ENCODE data around the gene MRPL14. TPM values are rescaled to one million over a fixed set of nuclear protein-coding genes. Genes with fewer than 3 reads are reported as not detected.

Gene MRPL14
- total RNA-seq, 1 experiment from 2014 or later, result 80.1 TPM

DNA sequence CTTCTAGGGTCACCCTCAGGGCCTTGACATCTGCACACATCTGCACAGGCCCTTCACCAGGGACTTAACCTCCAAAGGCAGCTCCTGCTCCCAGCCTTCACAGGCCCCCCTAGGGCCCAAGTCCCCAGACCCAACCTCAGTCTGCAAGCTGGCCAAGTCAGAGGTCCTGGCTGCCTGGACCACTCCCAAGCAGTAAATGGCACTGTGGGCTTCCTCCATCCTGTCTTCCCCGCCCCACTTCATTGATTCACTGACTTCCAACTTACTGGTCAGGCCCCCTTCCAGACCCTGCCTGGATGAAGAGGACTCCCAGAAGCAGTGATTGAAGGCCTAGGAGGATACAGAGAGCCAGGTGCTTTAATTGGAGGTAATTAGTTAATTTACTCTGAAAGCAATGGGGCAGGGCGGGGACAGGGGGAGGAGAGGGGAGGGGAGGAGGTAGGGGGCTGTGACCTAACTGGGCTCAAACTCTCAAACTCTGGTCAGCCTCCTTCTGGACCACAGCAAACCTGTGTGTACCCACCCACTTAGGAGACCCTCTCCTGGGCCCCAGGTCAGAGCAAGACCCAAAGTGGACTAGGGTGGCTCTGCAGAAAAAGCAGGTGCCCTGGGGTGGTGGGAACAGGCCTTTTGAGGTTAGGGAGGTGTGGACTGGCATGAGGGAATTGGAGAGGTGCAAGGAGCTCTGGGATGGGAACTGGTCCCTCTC, 51.5 kb downstream of the MRPL14 start:
- H3K9ac ChIP-seq (ENCODE audit: low read length), result peak overlapping the region; percentile 46

DNA sequence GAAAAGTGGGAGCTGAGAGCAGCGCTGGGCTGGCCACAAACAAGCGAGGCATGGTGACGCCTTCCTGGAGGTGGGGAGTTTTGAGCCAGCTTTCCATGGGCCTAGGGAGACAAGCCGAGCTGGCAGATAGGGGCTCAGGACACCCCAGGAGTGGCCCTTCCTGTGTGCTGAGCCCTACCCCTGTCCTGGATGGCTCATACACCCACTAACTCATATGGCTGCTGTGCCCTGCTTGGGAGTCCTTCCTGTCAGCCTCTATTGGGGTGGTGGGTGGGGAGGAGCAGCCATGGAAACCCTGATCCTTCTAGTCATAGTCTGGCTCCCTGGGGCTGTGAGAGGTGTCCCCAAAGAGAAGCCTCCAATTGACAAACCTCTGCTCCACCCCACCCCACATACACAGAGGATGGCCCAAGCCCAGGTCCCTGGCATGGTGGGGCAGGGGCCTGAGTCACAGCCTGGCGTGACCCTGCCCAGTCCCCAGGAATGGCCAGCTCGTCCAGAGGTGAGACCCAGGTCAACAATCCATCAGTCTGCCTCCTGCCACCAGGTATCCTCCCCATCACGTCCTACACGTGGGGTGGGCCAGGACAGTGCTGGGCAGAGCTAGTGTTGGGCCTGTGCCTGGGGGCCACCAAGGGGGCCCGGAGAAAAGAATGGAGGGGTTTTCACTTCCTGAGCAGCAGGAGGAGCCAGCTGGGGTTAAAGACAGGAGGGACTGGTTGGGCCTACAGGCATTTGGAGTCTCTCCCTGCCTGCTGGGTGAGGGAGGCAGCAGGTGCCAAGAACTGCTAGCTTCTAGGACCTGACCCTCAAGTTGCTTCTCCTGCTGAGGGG, 52.2 kb downstream of the MRPL14 start:
- H3K27me3 ChIP-seq (ENCODE audit: low read length), result no peaks in the 10 kb centered on the region

More for the DNA sequence above, 51.5 kb downstream of the MRPL14 start:
- H3K4me1 ChIP-seq (ENCODE audit: low read length), result peaks cover 49% of the 10 kb centered on the region
- H3K79me2 ChIP-seq (ENCODE audit: low read length), result no peaks in the 10 kb centered on the region
- H3K27ac ChIP-seq (ENCODE audit: low read length), result no peak overlapping the region
- no peaks in the 10 kb centered on the region for H3K9me3 ChIP-seq (ENCODE audit: low read length)
- peak overlapping the region; percentile 68 for H3K4me2 ChIP-seq (ENCODE audit: low read depth, low read length, poor library complexity, severe bottlenecking)
- H3K9me2 ChIP-seq (replicated peaks; ENCODE audit: insufficient read depth, low read length), result no peaks in the 10 kb centered on the region
- no peak for DNase-seq
- H3K4me3 ChIP-seq (ENCODE audit: low read length), result peak overlapping the region; percentile 70; the same call in 1 of the 2 replicates
- no peaks in the 10 kb centered on the region for H3K36me3 ChIP-seq (ENCODE audit: insufficient read depth, low read length)
- no peaks in the 10 kb centered on the region for H3K27me3 ChIP-seq (ENCODE audit: low read length)
- H2AFZ ChIP-seq (ENCODE audit: low read length), result no peak overlapping the region
- H4K20me1 ChIP-seq (ENCODE audit: insufficient read depth, low read depth, low read length), result no peaks in the 10 kb centered on the region

DNA sequence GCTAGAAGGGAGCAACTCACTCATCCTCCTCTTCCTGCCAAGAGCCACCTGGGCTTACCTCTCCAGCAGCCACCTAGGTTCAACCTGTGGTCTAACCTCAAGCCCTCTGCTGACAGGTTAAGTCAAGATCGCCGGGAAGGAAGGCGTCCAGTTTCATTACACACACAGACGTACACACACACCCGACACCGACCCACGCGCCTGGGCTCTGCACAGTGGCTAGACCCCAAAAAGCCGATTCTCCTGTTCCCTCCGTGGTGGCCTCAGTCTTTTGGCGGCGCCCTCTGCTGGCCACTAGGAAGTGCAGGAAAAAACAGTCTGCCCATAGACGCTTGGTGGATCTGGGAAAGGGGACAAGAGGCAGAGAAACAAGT, 52.8 kb downstream of the MRPL14 start:
- H3K36me3 ChIP-seq (ENCODE audit: insufficient read depth, low read length), result no peaks in the 10 kb centered on the region
- H3K79me2 ChIP-seq (ENCODE audit: low read length), result no peaks in the 10 kb centered on the region
- DNase-seq, result peak; percentile 91
- peak overlapping the region; percentile 67; the same call in 1 of the 2 replicates for H3K4me3 ChIP-seq (ENCODE audit: low read length)
- H3K4me2 ChIP-seq (ENCODE audit: low read depth, low read length, poor library complexity, severe bottlenecking), result peak overlapping the region; percentile 80
- no peak overlapping the region for H3K27ac ChIP-seq (ENCODE audit: low read length)
- H3K27me3 ChIP-seq (ENCODE audit: low read length), result no peaks in the 10 kb centered on the region
- H2AFZ ChIP-seq (ENCODE audit: low read length), result no peak overlapping the region
- peak overlapping the region; percentile 67 for H3K9ac ChIP-seq (ENCODE audit: low read length)
- no peaks in the 10 kb centered on the region for H4K20me1 ChIP-seq (ENCODE audit: insufficient read depth, low read depth, low read length)
- no peaks in the 10 kb centered on the region for H3K9me2 ChIP-seq (replicated peaks; ENCODE audit: insufficient read depth, low read length)
- H3K4me1 ChIP-seq (ENCODE audit: low read length), result peaks cover 49% of the 10 kb centered on the region
- no peaks in the 10 kb centered on the region for H3K9me3 ChIP-seq (ENCODE audit: low read length)

More for the DNA sequence above, 52.2 kb downstream of the MRPL14 start:
- Histone ChIP-seq H2AFZ (ENCODE audit: low read length) (no peak overlapping the region), H3K27ac (ENCODE audit: low read length) (no peak overlapping the region), H3K79me2 (ENCODE audit: low read length) (no peaks in the 10 kb centered on the region), H3K9me2 (replicated peaks; ENCODE audit: insufficient read depth, low read length) (no peaks in the 10 kb centered on the region), H3K4me3 (ENCODE audit: low read length) (peak overlapping the region; percentile 67; the same call in 1 of the 2 replicates), H3K9ac (ENCODE audit: low read length) (peak overlapping the region; percentile 67; the same call in 1 of the 2 replicates), H3K9me3 (ENCODE audit: low read length) (no peaks in the 10 kb centered on the region), H3K4me2 (ENCODE audit: low read depth, low read length, poor library complexity, severe bottlenecking) (peak overlapping the region; percentile 80), H3K4me1 (ENCODE audit: low read length) (peaks cover 49% of the 10 kb centered on the region), H3K36me3 (ENCODE audit: insufficient read depth, low read length) (no peaks in the 10 kb centered on the region), H4K20me1 (ENCODE audit: insufficient read depth, low read depth, low read length) (no peaks in the 10 kb centered on the region)
- no peak for DNase-seq

DNA sequence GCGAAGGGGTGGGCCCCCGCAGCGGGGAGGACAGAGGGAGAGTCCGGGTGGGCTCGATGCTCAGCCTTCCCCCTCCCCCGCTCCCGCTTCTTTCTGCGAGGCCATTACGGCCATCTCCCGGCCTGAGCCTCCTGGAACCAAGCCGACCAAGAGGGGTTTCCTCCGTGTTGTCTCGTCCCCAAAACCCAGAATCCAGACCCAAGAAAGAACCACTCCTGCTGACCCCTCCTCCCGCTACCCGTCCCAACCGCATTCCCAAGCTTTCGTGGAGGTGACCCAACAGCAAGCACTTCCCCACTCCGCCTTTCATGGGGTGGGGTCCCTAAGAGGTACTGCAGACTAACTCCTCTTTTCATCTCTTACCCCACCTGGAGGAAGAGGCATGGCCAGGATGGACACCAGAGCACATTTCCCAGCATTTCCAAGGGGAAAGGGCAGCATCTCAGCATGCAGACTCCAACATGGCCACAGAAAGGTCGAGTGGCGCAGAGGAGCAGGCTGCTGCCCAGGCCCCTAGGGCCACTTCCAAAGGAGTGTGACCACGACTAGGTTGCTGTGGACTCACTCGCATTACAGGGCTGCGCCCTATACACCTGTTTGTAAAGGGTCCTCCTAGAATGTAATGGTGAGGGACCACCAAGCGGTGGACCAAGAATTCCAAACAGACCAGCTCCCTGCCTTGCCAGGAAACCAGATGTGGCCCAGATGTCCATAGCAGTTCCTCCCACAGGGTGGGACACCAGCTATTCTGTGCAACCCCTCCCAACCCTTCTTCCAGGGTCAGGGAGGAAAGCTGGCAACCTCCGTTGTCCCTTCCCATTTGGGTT, 53.4 kb downstream of the MRPL14 start:
- no peaks in the 10 kb centered on the region for H3K36me3 ChIP-seq (ENCODE audit: insufficient read depth, low read length)
- H3K27me3 ChIP-seq (ENCODE audit: low read length), result no peaks in the 10 kb centered on the region
- peak overlapping the region; percentile 67 for H3K9ac ChIP-seq (ENCODE audit: low read length)
- H3K4me2 ChIP-seq (ENCODE audit: low read depth, low read length, poor library complexity, severe bottlenecking), result peak overlapping the region; percentile 80
- no peaks in the 10 kb centered on the region for H3K9me3 ChIP-seq (ENCODE audit: low read length)
- peak overlapping the region; percentile 68; the same call in 1 of the 2 replicates for H2AFZ ChIP-seq (ENCODE audit: low read length)
- peak overlapping the region; percentile 67 for H3K4me3 ChIP-seq (ENCODE audit: low read length)
- peaks cover 49% of the 10 kb centered on the region for H3K4me1 ChIP-seq (ENCODE audit: low read length)
- H3K27ac ChIP-seq (ENCODE audit: low read length), result no peak overlapping the region
- no peaks in the 10 kb centered on the region for H3K79me2 ChIP-seq (ENCODE audit: low read length)
- no peaks in the 10 kb centered on the region for H4K20me1 ChIP-seq (ENCODE audit: insufficient read depth, low read depth, low read length)
- no peaks in the 10 kb centered on the region for H3K9me2 ChIP-seq (replicated peaks; ENCODE audit: insufficient read depth, low read length)
- no peak for DNase-seq

DNA sequence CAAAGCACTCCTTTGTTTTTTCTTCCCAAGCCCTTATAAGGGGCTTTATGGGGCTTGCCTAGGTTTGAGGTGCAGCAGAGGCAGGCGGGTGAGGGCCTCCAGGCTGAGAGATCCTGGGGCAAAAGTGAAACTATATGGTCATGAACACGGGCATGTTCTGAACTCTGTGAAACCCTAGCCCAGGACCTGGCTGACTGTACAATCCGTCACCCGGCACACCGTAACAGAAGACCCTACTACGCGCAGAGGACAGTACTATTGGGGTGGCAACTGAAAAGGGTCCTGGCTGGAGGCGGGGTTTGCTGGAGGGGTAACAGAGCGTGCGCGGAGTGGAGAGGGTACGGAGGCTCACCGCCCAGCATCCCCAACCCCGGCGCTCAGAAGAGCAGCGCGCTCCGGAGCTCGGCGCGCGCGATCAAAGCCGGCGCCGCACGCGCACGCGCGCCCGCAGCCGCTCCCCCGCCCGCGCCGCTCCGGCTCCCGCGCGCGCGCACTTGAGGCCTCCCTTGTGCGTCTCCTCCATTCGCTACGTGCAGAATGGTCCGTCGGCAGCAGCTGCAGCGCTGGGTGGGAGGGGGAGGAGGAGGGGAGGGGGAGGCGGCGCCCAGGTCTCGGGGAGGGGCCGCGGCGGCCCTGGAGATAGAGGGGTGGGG, 54.2 kb downstream of the MRPL14 start:
- Histone ChIP-seq H3K27ac (ENCODE audit: low read length) (no peak overlapping the region), H3K4me2 (ENCODE audit: low read depth, low read length, poor library complexity, severe bottlenecking) (peak overlapping the region; percentile 80), H3K9me2 (replicated peaks; ENCODE audit: insufficient read depth, low read length) (no peaks in the 10 kb centered on the region), H3K79me2 (ENCODE audit: low read length) (no peaks in the 10 kb centered on the region), H4K20me1 (ENCODE audit: insufficient read depth, low read depth, low read length) (no peaks in the 10 kb centered on the region), H3K27me3 (ENCODE audit: low read length) (no peaks in the 10 kb centered on the region), H3K4me1 (ENCODE audit: low read length) (peaks cover 49% of the 10 kb centered on the region), H3K4me3 (ENCODE audit: low read length) (peak overlapping the region; percentile 80), H3K9me3 (ENCODE audit: low read length) (no peaks in the 10 kb centered on the region), H3K36me3 (ENCODE audit: insufficient read depth, low read length) (no peaks in the 10 kb centered on the region), H2AFZ (ENCODE audit: low read length) (peak overlapping the region; percentile 95), H3K9ac (ENCODE audit: low read length) (peak overlapping the region; percentile 80)
- peak; percentile 95 for DNase-seq

DNA sequence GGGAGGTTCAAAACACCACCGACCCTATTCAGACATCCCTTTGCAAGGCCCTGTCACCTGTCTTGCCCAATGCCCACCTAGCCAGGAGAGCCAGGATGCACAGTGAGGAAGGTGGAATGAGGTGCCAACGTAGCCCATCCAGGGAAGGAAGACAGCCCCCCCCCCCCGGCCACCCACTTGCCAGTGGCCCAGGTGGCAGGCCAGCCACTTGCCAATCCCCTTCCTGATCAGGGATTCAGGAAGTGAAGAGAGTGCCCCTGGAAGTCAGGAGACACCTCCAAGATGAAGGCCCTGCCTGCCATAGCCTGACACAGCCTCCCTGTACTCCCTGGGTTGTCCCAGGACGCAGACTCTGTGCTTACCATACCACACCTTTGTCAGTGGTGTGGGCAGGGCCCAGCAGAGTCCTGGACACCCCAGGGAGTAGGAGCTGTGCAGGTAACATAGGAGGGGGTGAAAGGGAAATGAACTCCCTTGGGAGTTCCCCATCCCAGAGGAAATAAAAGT, 54.7 kb downstream of the MRPL14 start:
- Histone ChIP-seq H4K20me1 (ENCODE audit: insufficient read depth, low read depth, low read length) (no peaks in the 10 kb centered on the region), H3K4me3 (ENCODE audit: low read length) (peak overlapping the region; percentile 80), H3K79me2 (ENCODE audit: low read length) (no peaks in the 10 kb centered on the region), H3K36me3 (ENCODE audit: insufficient read depth, low read length) (no peaks in the 10 kb centered on the region), H3K9me3 (ENCODE audit: low read length) (no peaks in the 10 kb centered on the region), H3K4me1 (ENCODE audit: low read length) (peaks cover 48% of the 10 kb centered on the region), H3K9me2 (replicated peaks; ENCODE audit: insufficient read depth, low read length) (no peaks in the 10 kb centered on the region), H3K9ac (ENCODE audit: low read length) (peak overlapping the region; percentile 80), H2AFZ (ENCODE audit: low read length) (peak overlapping the region; percentile 95), H3K27me3 (ENCODE audit: low read length) (no peaks in the 10 kb centered on the region), H3K27ac (ENCODE audit: low read length) (no peak overlapping the region), H3K4me2 (ENCODE audit: low read depth, low read length, poor library complexity, severe bottlenecking) (peak overlapping the region; percentile 80)
- DNase-seq, result no peak

DNA sequence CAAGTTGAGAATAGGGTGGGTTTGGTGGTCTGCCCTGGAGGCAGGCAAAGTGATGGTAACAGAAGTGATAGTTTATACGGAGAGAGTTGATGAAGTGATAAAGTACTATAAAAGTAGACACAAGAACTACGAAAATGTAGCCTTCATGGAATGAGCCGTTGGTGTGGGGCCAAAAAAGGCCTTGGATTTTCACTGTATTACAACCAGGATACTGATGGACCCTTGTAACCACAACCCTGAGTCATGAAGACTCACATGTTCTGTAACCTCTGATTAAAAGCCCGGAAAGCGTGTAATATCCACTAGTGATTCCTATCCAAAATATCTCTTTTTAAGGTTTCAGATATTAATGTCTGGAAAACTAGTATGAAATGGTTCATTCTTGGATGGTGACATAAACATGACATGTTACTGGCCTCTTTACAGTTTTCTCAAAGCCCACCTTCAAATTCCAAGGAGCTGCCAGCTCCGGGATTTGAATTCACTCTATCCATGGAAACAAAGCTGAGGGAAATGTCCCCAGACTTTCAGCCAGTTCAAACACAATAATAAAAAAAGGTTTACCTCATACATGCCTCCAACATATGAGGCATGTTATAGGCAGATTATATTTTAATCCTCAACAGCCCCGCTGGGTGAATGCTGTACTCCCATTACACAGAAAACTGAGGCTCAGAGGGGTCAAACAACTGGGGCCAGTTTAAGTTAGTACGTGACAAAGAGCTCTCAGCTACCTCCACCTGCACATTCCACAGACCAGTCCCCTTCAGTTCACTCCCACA, 55.4 kb downstream of the MRPL14 start:
- H2AFZ ChIP-seq (ENCODE audit: low read length), result no peak overlapping the region
- no peaks in the 10 kb centered on the region for H4K20me1 ChIP-seq (ENCODE audit: insufficient read depth, low read depth, low read length)
- no peak for DNase-seq
- no peaks in the 10 kb centered on the region for H3K9me3 ChIP-seq (ENCODE audit: low read length)
- peaks cover 41% of the 10 kb centered on the region for H3K4me1 ChIP-seq (ENCODE audit: low read length)
- H3K27ac ChIP-seq (ENCODE audit: low read length), result no peak overlapping the region
- H3K79me2 ChIP-seq (ENCODE audit: low read length), result no peaks in the 10 kb centered on the region
- H3K36me3 ChIP-seq (ENCODE audit: insufficient read depth, low read length), result no peaks in the 10 kb centered on the region
- no peak overlapping the region for H3K4me2 ChIP-seq (ENCODE audit: low read depth, low read length, poor library complexity, severe bottlenecking)
- no peak overlapping the region for H3K9ac ChIP-seq (ENCODE audit: low read length)
- H3K9me2 ChIP-seq (replicated peaks; ENCODE audit: insufficient read depth, low read length), result no peaks in the 10 kb centered on the region
- no peaks in the 10 kb centered on the region for H3K27me3 ChIP-seq (ENCODE audit: low read length)
- no peak overlapping the region for H3K4me3 ChIP-seq (ENCODE audit: low read length)
